Measurements from ENCODE around the gene MTRF1.

- no peak for TF ChIP-seq CTCF (IDR thresholded peaks at IDR 0.05; ENCODE audit: control extremely low read depth in 1 of 3, insufficient read depth in 1 of 3, low read depth in 1 of 3, low read length in 3 of 3)
- no peak for TF ChIP-seq POLR2AphosphoS5 (IDR thresholded peaks at IDR 0.05; ENCODE audit: low read depth, low read length)
- TF ChIP-seq POLR2A (IDR thresholded peaks at IDR 0.05; ENCODE audit: control extremely low read depth in 1 of 2, low read depth in 2 of 2, low read length in 2 of 2), result no peak
- TF ChIP-seq SIN3A (conservative IDR thresholded peaks at IDR 0.05 in 1 of 2, IDR thresholded peaks at IDR 0.05 in 1 of 2; ENCODE audit: low read depth in 1 of 2, low read length in 2 of 2), result no peak
- no peak for TF ChIP-seq NRF1 (IDR thresholded peaks at IDR 0.05; ENCODE audit: low read depth, low read length)
- TF ChIP-seq KDM4A (IDR thresholded peaks at IDR 0.05; ENCODE audit: low read depth, low read length, severe bottlenecking), result no peak
- TF ChIP-seq ZNF274 (IDR thresholded peaks at IDR 0.05; ENCODE audit: borderline replicate concordance, extremely low read depth, low read length), result no peak
- no peak for TF ChIP-seq ATF2 (IDR thresholded peaks at IDR 0.05; ENCODE audit: low read length)
- no peak for TF ChIP-seq HDAC2 (IDR thresholded peaks at IDR 0.05; ENCODE audit: borderline replicate concordance in 1 of 2, low read depth in 2 of 2, low read length in 2 of 2)
- TF ChIP-seq ATF3 (IDR thresholded peaks at IDR 0.05; ENCODE audit: insufficient read depth, low read depth, low read length), result no peak
- no peak for TF ChIP-seq SP1 (IDR thresholded peaks at IDR 0.05; ENCODE audit: low read depth, low read length)
- no peak for TF ChIP-seq GTF2F1 (IDR thresholded peaks at IDR 0.05; ENCODE audit: borderline replicate concordance, low read depth, low read length)
These were observed 16.3 kb downstream of the MTRF1 start for GRCh38 chr13:41246969-41247680.

Data from H1 (cell line).